Mesenchymal stem cell (in vitro differentiated cells and primary cell): ENCODE data around the gene ITGA11.

Experiments used
- DNase-seq: peaks from one replicate; pipeline ENCODE4 v3.0.0-alpha.2; 2013
- H2AFZ ChIP-seq: one replicate; pipeline ENCODE4 v1.6.1; 2013; ENCODE audit warnings: low read depth, mild to moderate bottlenecking, control low read depth, inconsistent platforms, low read length, moderate library complexity
- H2AK5ac ChIP-seq: 2 replicates; pipeline ENCODE4 v1.6.1; 2013; ENCODE audit warnings: low read length, moderate library complexity, mild to moderate bottlenecking, inconsistent platforms; ENCODE audit not compliant: severe bottlenecking
- H2BK120ac ChIP-seq: one replicate; pipeline ENCODE4 v1.6.1; 2013; ENCODE audit warnings: low read depth, mild to moderate bottlenecking, inconsistent platforms, low read length, moderate library complexity
- H2BK12ac ChIP-seq, 2 experiments: one replicate each; pipeline ENCODE4 v1.6.1; 2013; ENCODE audit warnings: inconsistent platforms in 2 of 2, low read length in 2 of 2, mild to moderate bottlenecking in 2 of 2, moderate library complexity in 2 of 2, control low read depth in 1 of 2
- H2BK15ac ChIP-seq: one replicate; pipeline ENCODE4 v1.6.1; 2013; ENCODE audit warnings: mild to moderate bottlenecking, low read depth, inconsistent platforms; ENCODE audit not compliant: poor library complexity, severe bottlenecking
- H2BK5ac ChIP-seq: 2 replicates; pipeline ENCODE4 v1.6.1; 2013; ENCODE audit warnings: low read depth, mild to moderate bottlenecking, low read length, control low read depth, inconsistent platforms; ENCODE audit not compliant: poor library complexity, severe bottlenecking
- H3K14ac ChIP-seq, 2 experiments: one replicate each; pipeline ENCODE4 v1.6.1; 2013; ENCODE audit warnings: inconsistent platforms in 2 of 2, low read length in 2 of 2, control low read depth in 1 of 2, mild to moderate bottlenecking in 1 of 2, moderate library complexity in 1 of 2
- H3K18ac ChIP-seq, 2 experiments: one replicate each; pipeline ENCODE4 v1.6.1; 2013; ENCODE audit warnings: inconsistent platforms in 2 of 2, low read length in 2 of 2, control low read depth in 1 of 2, low read depth in 1 of 2, mild to moderate bottlenecking in 1 of 2
- H3K23ac ChIP-seq, 2 experiments: one replicate each; pipeline ENCODE4 v1.6.1; 2013; ENCODE audit warnings: inconsistent platforms in 2 of 2, low read length in 2 of 2, mild to moderate bottlenecking in 2 of 2, moderate library complexity in 2 of 2, control low read depth in 1 of 2
- H3K27ac ChIP-seq: 2 replicates; pipeline ENCODE4 v1.5.1; 2013; ENCODE audit warnings: mild to moderate bottlenecking, moderate library complexity, low read length, control low read depth, inconsistent platforms; ENCODE audit not compliant: poor library complexity, severe bottlenecking
- H3K27me3 ChIP-seq, 2 experiments: 2 replicates each; pipeline versions ENCODE4 v1.6.1 to v1.7.0; 2013; ENCODE audit warnings: low read length in 2 of 2, mild to moderate bottlenecking in 2 of 2, moderate library complexity in 2 of 2, control low read depth in 1 of 2, inconsistent platforms in 1 of 2; ENCODE audit not compliant: control insufficient read depth in 1 of 2, insufficient read depth in 1 of 2
- H3K36me3 ChIP-seq, 2 experiments: 2 replicates each; pipeline versions ENCODE4 v1.6.1 to v1.7.0; 2013; ENCODE audit warnings: low read length in 2 of 2, control low read depth in 1 of 2, inconsistent platforms in 1 of 2, low read depth in 1 of 2, mild to moderate bottlenecking in 1 of 2; ENCODE audit not compliant: insufficient read depth in 2 of 2, control insufficient read depth in 1 of 2
- H3K4ac ChIP-seq, 2 experiments: one replicate each; pipeline ENCODE4 v1.6.1; 2013; ENCODE audit warnings: inconsistent platforms in 2 of 2, low read length in 2 of 2, mild to moderate bottlenecking in 2 of 2, moderate library complexity in 2 of 2, control low read depth in 1 of 2, low read depth in 1 of 2
- H3K4me1 ChIP-seq: 2 replicates; pipeline ENCODE4 v1.6.1; 2013; ENCODE audit warnings: low read depth, low read length, control low read depth; ENCODE audit not compliant: control insufficient read depth, insufficient read depth
- H3K4me2 ChIP-seq: 2 replicates; pipeline ENCODE4 v1.6.1; 2013; ENCODE audit warnings: low read length, mild to moderate bottlenecking, inconsistent platforms; ENCODE audit not compliant: poor library complexity, severe bottlenecking
- H3K4me3 ChIP-seq, 2 experiments: 2 replicates each; pipeline versions ENCODE4 v1.5.1 to v1.7.0; 2013; ENCODE audit warnings: low read length in 2 of 2, mild to moderate bottlenecking in 2 of 2, control low read depth in 1 of 2, low read depth in 1 of 2; ENCODE audit not compliant: insufficient read depth in 1 of 2
- H3K79me1 ChIP-seq: replicated peaks from 2 replicates; pipeline ENCODE4 v1.6.1; 2013; ENCODE audit warnings: mild to moderate bottlenecking, control low read depth, low read length, inconsistent platforms; ENCODE audit not compliant: poor library complexity, severe bottlenecking
- H3K9ac ChIP-seq: 2 replicates; pipeline ENCODE4 v1.7.0; 2013; ENCODE audit warnings: mild to moderate bottlenecking, low read length, moderate library complexity
- H3K9me3 ChIP-seq: 2 replicates; pipeline ENCODE4 v1.7.0; 2013; ENCODE audit warnings: mild to moderate bottlenecking, low read length; ENCODE audit not compliant: control insufficient read depth
- H4K8ac ChIP-seq: one replicate; pipeline ENCODE4 v1.6.1; 2013; ENCODE audit warnings: inconsistent platforms, mild to moderate bottlenecking, low read length, moderate library complexity
- H4K91ac ChIP-seq: one replicate; pipeline ENCODE4 v1.6.1; 2013; ENCODE audit warnings: mild to moderate bottlenecking, low read length, inconsistent platforms
- WGBS: methylation state at CpG from one replicate; pipeline ENCODE4 v1.1.7; 2013; ENCODE audit warnings: mixed read lengths; 5-methylcytosine and 5-hydroxymethylcytosine counted together

Gene ITGA11

DNA sequence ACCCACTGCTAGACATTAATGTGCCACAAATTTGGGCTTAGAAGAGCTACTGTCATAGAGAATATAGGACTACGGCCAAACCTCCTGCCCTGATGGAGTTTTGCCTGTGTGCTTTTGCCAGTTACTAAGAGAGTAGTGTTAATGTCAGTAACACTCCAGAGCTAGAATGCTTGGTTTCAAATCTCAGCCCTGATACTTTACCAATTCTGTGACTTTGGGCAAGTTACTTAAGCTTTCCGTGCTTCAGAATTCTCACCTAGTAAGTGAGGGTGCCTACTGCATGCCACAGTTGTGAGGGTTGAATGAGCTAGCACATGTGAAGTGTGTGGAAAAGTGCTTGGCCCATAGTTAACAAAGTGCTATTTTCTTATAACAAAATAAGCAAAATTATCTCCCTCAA, 10.9 kb upstream of the ITGA11 start:
- no peak overlapping the region for H3K4ac ChIP-seq
- H3K27me3 ChIP-seq: peaks cover 3 to 24% of the 10 kb centered on the region in 2 experiments
- H2BK120ac ChIP-seq: no peak overlapping the region
- no peak overlapping the region for H3K4me3 ChIP-seq
- no peak overlapping the region for H3K27ac ChIP-seq
- H2BK5ac ChIP-seq: no peak overlapping the region
- H3K79me1 ChIP-seq: no peaks in the 10 kb centered on the region
- H3K23ac ChIP-seq: no peak overlapping the region
- WGBS: 91% methylated on average over 2 of the region's 2 CpGs
- H2BK12ac ChIP-seq: peak overlapping the region in 1 of 2 experiments; percentile 23
- DNase-seq: no peak
- H3K4me1 ChIP-seq: peaks cover 4% of the 10 kb centered on the region
- no peak overlapping the region for H4K8ac ChIP-seq
- no peak overlapping the region for H2AFZ ChIP-seq
- H2BK15ac ChIP-seq: no peak overlapping the region
- H4K91ac ChIP-seq: no peak overlapping the region
- H3K36me3 ChIP-seq: no peaks in the 10 kb centered on the region
- H3K14ac ChIP-seq: no peak overlapping the region
- no peak overlapping the region for H3K18ac ChIP-seq
- H2AK5ac ChIP-seq: no peak overlapping the region
- no peak overlapping the region for H3K4me2 ChIP-seq
- no peak overlapping the region for H3K9ac ChIP-seq
- H3K9me3 ChIP-seq: no peaks in the 10 kb centered on the region

DNA sequence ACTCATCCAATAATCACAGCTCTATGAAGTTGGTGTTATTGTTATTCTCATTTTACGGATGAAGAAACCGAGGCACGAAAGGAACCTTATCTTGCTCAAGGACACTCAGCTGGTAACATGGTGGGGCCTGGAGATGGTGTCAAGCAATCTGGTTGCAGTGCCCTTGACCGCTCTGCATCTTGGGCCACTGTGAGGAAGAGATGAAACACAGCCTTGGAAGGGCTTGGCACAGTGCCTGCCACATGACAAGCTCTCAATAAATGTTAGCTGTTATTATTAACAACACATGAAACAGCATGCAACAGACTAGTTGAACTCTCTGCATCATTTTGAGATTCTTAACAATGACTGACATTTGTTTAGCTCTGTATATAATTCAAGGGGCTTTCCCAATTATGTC, 10.1 kb upstream of the ITGA11 start:
- Histone ChIP-seq H2BK15ac (no peak overlapping the region), H2BK12ac (peak overlapping the region; percentile 49 to 94), H2AFZ (no peak overlapping the region), H3K4me1 (peaks cover 4% of the 10 kb centered on the region), H3K36me3 (no peaks in the 10 kb centered on the region), H4K91ac (no peak overlapping the region), H3K4me3 (no peak overlapping the region), H3K18ac (peak overlapping the region; percentile 77 to 78), H3K4me2 (no peak overlapping the region), H2AK5ac (no peak overlapping the region), H3K4ac (peak overlapping the region in 1 of 2 experiments; percentile 53), H3K79me1 (no peaks in the 10 kb centered on the region), H3K9me3 (no peaks in the 10 kb centered on the region), H3K9ac (no peak overlapping the region), H3K14ac (no peak overlapping the region), H2BK120ac (no peak overlapping the region), H2BK5ac (no peak overlapping the region), H3K23ac (no peak overlapping the region), H3K27ac (no peak overlapping the region), H3K27me3 (peaks cover 3 to 23% of the 10 kb centered on the region in 2 experiments), H4K8ac (peak overlapping the region; percentile 81)
- DNase-seq: peak; percentile 64
- 72% methylated on average over 4 of the region's 4 CpGs for WGBS

DNA sequence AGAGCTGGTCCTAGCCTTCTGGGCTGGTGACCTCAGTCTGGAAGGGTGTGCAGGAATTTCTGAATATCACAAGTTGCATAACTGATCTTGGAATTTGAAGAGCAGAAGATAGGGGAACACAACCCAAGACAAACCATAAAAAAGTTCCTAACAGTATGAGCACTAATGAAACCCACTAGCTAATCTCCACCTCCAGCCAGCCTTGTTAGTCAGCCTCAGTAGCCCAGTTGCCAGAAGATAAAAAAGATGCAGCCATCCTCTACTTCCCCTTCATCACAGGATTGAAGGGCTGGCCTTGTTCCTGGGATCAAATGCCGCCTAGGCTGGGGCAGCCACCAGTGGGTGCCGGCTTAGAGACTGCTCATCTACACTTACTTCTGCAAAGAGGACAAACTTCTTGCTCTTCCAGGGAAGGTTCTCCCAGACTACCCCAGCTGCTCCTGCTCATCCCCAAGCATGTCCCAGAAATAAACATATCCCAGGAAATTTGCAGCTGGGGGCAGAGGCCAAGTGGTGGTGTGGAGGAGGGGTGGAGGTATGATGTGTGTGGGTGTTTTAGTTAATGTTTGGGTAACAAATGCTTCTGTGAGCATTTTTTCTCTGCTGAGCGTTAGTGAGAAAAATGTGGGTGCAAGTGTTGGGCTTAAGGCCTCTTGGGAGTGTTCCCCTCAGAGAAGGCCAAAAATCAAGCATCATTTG, 9.2 kb upstream of the ITGA11 start:
- peak overlapping the region; percentile 34 to 54 for H3K18ac ChIP-seq
- peak overlapping the region in 1 of 2 experiments; percentile 53 for H3K14ac ChIP-seq
- no peak overlapping the region for H2BK5ac ChIP-seq
- no peak overlapping the region for H2AFZ ChIP-seq
- H2BK15ac ChIP-seq: no peak overlapping the region
- peak overlapping the region; percentile 19 for H4K8ac ChIP-seq
- H3K4me2 ChIP-seq: no peak overlapping the region
- no peaks in the 10 kb centered on the region for H3K36me3 ChIP-seq
- peaks cover 4% of the 10 kb centered on the region for H3K4me1 ChIP-seq
- H3K4ac ChIP-seq: peak overlapping the region; percentile 13 to 17
- H3K4me3 ChIP-seq: no peak overlapping the region
- no peaks in the 10 kb centered on the region for H3K9me3 ChIP-seq
- peaks cover 3 to 22% of the 10 kb centered on the region in 2 experiments for H3K27me3 ChIP-seq
- H2BK12ac ChIP-seq: no peak overlapping the region
- no peak overlapping the region for H2BK120ac ChIP-seq
- H3K9ac ChIP-seq: no peak overlapping the region
- no peak overlapping the region for H3K27ac ChIP-seq
- no peaks in the 10 kb centered on the region for H3K79me1 ChIP-seq
- H4K91ac ChIP-seq: no peak overlapping the region
- H2AK5ac ChIP-seq: no peak overlapping the region
- H3K23ac ChIP-seq: no peak overlapping the region
- 39% methylated on average over 3 of the region's 3 CpGs for WGBS
- peak; percentile 61 for DNase-seq

DNA sequence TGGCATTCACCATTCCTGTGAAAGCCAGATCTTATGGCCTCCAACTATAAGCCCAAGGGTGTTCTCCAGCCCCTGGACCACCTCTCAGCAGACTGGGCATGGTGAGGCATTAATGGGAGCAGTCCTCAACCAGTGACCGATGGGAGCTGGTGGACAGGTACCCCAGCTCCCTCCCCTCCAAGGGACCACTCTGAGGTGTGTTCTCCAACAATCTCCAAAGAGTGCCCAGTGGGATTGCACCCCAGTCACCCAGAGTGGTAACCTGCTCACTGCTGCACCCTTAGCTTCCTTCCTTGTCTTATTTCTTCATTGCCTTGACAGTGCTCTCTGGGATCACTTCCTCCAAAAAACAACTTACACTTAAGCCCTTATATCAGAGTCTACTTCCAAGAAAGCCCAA, 8.2 kb upstream of the ITGA11 start:
- Histone ChIP-seq H3K23ac (no peak overlapping the region), H2AK5ac (no peak overlapping the region), H2AFZ (no peak overlapping the region), H3K4ac (peak overlapping the region in 1 of 2 experiments; percentile 40), H3K9me3 (no peaks in the 10 kb centered on the region), H3K9ac (no peak overlapping the region), H3K4me2 (no peak overlapping the region), H3K27me3 (peaks cover 3 to 27% of the 10 kb centered on the region in 2 experiments), H2BK15ac (no peak overlapping the region), H3K14ac (peak overlapping the region in 1 of 2 experiments; percentile 79), H3K79me1 (no peaks in the 10 kb centered on the region), H3K4me1 (peaks cover 4% of the 10 kb centered on the region), H4K91ac (peak overlapping the region; percentile 61), H4K8ac (peak overlapping the region; percentile 7), H2BK5ac (no peak overlapping the region), H3K27ac (no peak overlapping the region), H3K4me3 (no peak overlapping the region), H3K36me3 (no peaks in the 10 kb centered on the region), H2BK12ac (peak overlapping the region in 1 of 2 experiments; percentile 51), H3K18ac (peak overlapping the region; percentile 37 to 46), H2BK120ac (no peak overlapping the region)
- DNase-seq: no peak
- 100% methylated on average over 1 of the region's 1 CpG for WGBS
